Measurements from ENCODE around the gene CIAO3.
A peak's percentile ranks its signal among the peaks of the same experiment; 100 is the strongest.
"Not testable (repeated sequence)": the region's sequence is repeated elsewhere in the genome, so short reads cannot be mapped to it uniquely, and the experiment has no call there.

The CIAO3 gene

GRCh38 chr16:743794-744500 lies 3.1 kb upstream of the CIAO3 start:
- ChIA-PET POLR2A (no interaction called here), CTCF (interaction anchor here (0.6 to 3.8 kb wide), 8 partner anchors 14 to 44 kb away, joined by 3 to 11 read pairs (median 3); partner anchors contain the start of genes CHTF18 and RPUSD1)
- no peak overlapping the region for H3K4me3 ChIP-seq (ENCODE audit: low read depth, low read length)
- TF ChIP-seq EGR2 (tag by site-specific recombination; IDR thresholded peaks at IDR 0.05; ENCODE audit: low read depth) (peak; percentile 40), PRDM10 (tag by site-specific recombination; IDR thresholded peaks at IDR 0.05) (peak; percentile 54; the same call in 1 of the 2 replicates), ZFHX2 (tag by site-specific recombination; conservative IDR thresholded peaks at IDR 0.05) (0 out of 2 replicates have a peak, but pooled peaks have one; percentile 29), GLI2 (tag by site-specific recombination; IDR thresholded peaks at IDR 0.05; ENCODE audit: borderline replicate concordance, low read depth) (no peak), ZNF571 (tag by site-specific recombination; IDR thresholded peaks at IDR 0.05) (no peak)
- H3K4me1 ChIP-seq (ENCODE audit: control insufficient read depth, insufficient read depth, low read length) = 0 out of 2 replicates have a peak, but pooled peaks cover 2% of the 10 kb centered on the region
- peaks cover 0 to 4% of the 10 kb centered on the region in 2 experiments; a peak in 2 of 3 replicates for H3K36me3 ChIP-seq (ENCODE audit: control insufficient read depth in 2 of 2, insufficient read depth in 1 of 2, low read length in 2 of 2)
- H3K9me3 ChIP-seq (ENCODE audit: control insufficient read depth, insufficient read depth, low read depth, low read length) = no peaks in the 10 kb centered on the region
- H3K27ac ChIP-seq (ENCODE audit: extremely low read depth, low read depth, low read length) = no peak overlapping the region

GRCh38 chr16:742894-743293 lies 2.1 kb upstream of the CIAO3 start:
- H3K36me3 ChIP-seq (ENCODE audit: control insufficient read depth in 2 of 2, insufficient read depth in 1 of 2, low read length in 2 of 2); H3K4me1 ChIP-seq (ENCODE audit: control insufficient read depth, insufficient read depth, low read length); H3K9me3 ChIP-seq (ENCODE audit: control insufficient read depth, insufficient read depth, low read depth, low read length); POLR2A ChIA-PET; H3K27ac ChIP-seq (ENCODE audit: extremely low read depth, low read depth, low read length); H3K4me3 ChIP-seq (ENCODE audit: low read depth, low read length): not testable (repeated sequence)
- CTCF ChIA-PET = interaction anchor here (0.9 to 3.8 kb wide), 4 partner anchors 24 to 42 kb away, joined by 3 to 11 read pairs (median 4); no protein-coding TSS in a partner anchor

- CTCF ChIA-PET = interaction anchor here (1.4 to 3.2 kb wide), 3 partner anchors 15 to 44 kb away, joined by 5 to 16 read pairs (median 12); no protein-coding TSS in a partner anchor
- 0 out of 2 replicates have a peak, but pooled peaks cover 2% of the 10 kb centered on the region for H3K4me1 ChIP-seq (ENCODE audit: control insufficient read depth, insufficient read depth, low read length)
- POLR2A ChIA-PET = no interaction called here
Measured at GRCh38 chr16:741986-742629, 1.3 kb upstream of the CIAO3 start.

More at GRCh38 chr16:741986-742629, 1.3 kb upstream of the CIAO3 start:
- peaks cover 3 to 14% of the 10 kb centered on the region in 2 experiments; a peak in 2 of 3 replicates for H3K36me3 ChIP-seq (ENCODE audit: control insufficient read depth in 2 of 2, insufficient read depth in 1 of 2, low read length in 2 of 2)
- TF ChIP-seq, protein P1, sequence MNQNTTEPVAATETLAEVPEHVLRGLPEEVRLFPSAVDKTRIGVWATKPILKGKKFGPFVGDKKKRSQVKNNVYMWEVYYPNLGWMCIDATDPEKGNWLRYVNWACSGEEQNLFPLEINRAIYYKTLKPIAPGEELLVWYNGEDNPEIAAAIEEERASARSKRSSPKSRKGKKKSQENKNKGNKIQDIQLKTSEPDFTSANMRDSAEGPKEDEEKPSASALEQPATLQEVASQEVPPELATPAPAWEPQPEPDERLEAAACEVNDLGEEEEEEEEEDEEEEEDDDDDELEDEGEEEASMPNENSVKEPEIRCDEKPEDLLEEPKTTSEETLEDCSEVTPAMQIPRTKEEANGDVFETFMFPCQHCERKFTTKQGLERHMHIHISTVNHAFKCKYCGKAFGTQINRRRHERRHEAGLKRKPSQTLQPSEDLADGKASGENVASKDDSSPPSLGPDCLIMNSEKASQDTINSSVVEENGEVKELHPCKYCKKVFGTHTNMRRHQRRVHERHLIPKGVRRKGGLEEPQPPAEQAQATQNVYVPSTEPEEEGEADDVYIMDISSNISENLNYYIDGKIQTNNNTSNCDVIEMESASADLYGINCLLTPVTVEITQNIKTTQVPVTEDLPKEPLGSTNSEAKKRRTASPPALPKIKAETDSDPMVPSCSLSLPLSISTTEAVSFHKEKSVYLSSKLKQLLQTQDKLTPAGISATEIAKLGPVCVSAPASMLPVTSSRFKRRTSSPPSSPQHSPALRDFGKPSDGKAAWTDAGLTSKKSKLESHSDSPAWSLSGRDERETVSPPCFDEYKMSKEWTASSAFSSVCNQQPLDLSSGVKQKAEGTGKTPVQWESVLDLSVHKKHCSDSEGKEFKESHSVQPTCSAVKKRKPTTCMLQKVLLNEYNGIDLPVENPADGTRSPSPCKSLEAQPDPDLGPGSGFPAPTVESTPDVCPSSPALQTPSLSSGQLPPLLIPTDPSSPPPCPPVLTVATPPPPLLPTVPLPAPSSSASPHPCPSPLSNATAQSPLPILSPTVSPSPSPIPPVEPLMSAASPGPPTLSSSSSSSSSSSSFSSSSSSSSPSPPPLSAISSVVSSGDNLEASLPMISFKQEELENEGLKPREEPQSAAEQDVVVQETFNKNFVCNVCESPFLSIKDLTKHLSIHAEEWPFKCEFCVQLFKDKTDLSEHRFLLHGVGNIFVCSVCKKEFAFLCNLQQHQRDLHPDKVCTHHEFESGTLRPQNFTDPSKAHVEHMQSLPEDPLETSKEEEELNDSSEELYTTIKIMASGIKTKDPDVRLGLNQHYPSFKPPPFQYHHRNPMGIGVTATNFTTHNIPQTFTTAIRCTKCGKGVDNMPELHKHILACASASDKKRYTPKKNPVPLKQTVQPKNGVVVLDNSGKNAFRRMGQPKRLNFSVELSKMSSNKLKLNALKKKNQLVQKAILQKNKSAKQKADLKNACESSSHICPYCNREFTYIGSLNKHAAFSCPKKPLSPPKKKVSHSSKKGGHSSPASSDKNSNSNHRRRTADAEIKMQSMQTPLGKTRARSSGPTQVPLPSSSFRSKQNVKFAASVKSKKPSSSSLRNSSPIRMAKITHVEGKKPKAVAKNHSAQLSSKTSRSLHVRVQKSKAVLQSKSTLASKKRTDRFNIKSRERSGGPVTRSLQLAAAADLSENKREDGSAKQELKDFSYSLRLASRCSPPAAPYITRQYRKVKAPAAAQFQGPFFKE (tag by site-specific recombination; IDR thresholded peaks at IDR 0.05; ENCODE audit: borderline replicate concordance) = no peak
- TF ChIP-seq ZNF626 (tag by site-specific recombination; IDR thresholded peaks at IDR 0.05) (no peak), ZEB2 (tag by site-specific recombination; IDR thresholded peaks at IDR 0.05) (peak; percentile 50; the same call in 1 of the 2 replicates)
- H3K4me3 ChIP-seq (ENCODE audit: low read depth, low read length) = no peak overlapping the region
- H3K9me3 ChIP-seq (ENCODE audit: control insufficient read depth, insufficient read depth, low read depth, low read length) = no peaks in the 10 kb centered on the region
- no peak overlapping the region for H3K27ac ChIP-seq (ENCODE audit: extremely low read depth, low read depth, low read length)
